SH-SY5Y (cell line): ENCODE data around the gene UGT1A3.

Source experiments
- GATA2 ChIP-seq: IDR thresholded peaks from 2 replicates; pipeline ENCODE4 v1.6.1; 2011; ENCODE audit warnings: mild to moderate bottlenecking, low read depth, low read length
- GATA3 ChIP-seq: IDR thresholded peaks from 2 replicates; pipeline ENCODE4 v1.6.1; 2011; ENCODE audit warnings: low read depth, mild to moderate bottlenecking, low read length, moderate library complexity

The UGT1A3 gene

DNA sequence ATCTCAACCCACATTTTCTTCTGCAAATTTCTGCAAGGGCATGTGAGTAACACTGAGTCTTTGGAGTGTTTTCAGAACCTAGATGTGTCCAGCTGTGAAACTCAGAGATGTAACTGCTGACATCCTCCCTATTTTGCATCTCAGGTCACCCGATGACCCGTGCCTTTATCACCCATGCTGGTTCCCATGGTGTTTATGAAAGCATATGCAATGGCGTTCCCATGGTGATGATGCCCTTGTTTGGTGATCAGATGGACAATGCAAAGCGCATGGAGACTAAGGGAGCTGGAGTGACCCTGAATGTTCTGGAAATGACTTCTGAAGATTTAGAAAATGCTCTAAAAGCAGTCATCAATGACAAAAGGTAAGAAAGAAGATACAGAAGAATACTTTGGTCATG, 39.2 kb downstream of the UGT1A3 start:
- TF ChIP-seq GATA2 (no peak), GATA3 (no peak)

DNA sequence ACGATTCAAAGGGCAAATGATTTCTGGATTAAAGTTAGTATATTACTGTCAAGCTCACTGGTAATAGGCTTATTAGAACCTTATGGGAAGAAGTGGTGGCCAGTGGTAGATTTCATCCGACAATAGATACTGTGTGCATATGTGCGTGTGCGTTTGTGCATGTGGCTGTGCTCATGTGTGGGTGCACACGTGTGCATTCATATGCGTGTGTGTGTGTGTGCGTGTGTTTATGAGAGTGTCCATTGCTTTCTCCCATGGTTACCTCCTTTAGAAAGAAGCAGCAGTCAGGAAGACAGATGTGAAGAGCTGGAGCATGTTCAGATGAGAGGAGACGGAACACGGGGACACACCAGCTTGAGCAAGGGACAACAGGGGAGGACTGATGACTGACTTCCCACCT, 40.4 kb downstream of the UGT1A3 start:
- no peak for TF ChIP-seq GATA3
- TF ChIP-seq GATA2 = no peak

- TF ChIP-seq GATA2 (no peak), GATA3 (no peak)
Measured at GRCh38 chr2:233772153-233772552, 43.3 kb downstream of the UGT1A3 start.

- TF ChIP-seq GATA3 = no peak
- no peak for TF ChIP-seq GATA2
Measured at GRCh38 chr2:233772583-233772982, 43.7 kb downstream of the UGT1A3 start.

DNA sequence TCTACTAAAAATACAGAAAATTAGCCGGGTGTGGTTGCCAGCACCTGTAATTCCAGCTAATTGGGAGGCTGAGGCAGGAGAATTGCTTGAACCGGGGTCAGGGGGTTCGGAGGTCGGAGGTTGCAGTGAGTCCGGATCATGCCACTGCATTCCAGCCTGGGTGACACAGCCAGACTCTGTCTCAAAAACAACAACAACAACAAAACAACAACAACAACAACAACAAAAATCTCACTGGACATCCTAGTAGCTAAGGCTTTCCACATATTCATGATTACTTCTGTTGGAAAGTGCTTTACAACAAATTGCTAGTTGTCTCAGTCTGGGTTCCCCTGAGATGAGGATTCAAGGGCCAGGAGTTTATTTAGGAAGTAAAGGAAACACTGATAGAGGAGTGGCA, 45.0 kb downstream of the UGT1A3 start:
- TF ChIP-seq GATA3 = no peak
- TF ChIP-seq GATA2 = no peak

GRCh38 chr2:233775414-233775813, 46.6 kb downstream of the UGT1A3 start:
- no peak for TF ChIP-seq GATA2
- no peak for TF ChIP-seq GATA3

- TF ChIP-seq GATA3 = no peak
- no peak for TF ChIP-seq GATA2
Measured at GRCh38 chr2:233778030-233778429, 49.2 kb downstream of the UGT1A3 start, which contains the start of gene MROH2A. MROH2A (plus strand) TSS chr2:233778330; CDS start chr2:233779359, 1,029 bp downstream.

DNA sequence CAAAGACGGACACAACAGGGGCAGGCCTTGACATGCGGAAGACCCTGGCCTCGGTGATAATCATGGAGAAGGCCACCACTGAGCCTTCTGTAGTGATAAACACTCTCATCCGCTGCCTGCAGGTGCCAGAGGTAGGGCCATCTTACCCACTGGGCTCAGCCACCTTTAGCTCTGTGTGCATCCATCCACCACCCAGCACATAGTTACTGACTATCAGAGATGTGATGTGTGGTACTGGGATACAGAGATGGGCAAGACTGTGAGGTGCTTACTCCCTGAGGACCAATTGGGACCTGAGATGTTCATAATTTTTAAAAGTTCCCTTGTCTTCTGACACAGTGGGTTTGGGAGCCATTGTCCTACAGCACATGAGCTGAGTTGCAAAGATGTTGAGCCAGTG, 50.9 kb downstream of the UGT1A3 start:
- no peak for TF ChIP-seq GATA2
- TF ChIP-seq GATA3 = no peak

GRCh38 chr2:233780771-233781170, 51.9 kb downstream of the UGT1A3 start:
- TF ChIP-seq GATA2 (no peak), GATA3 (no peak)

GRCh38 chr2:233789554-233789953, 60.7 kb downstream of the UGT1A3 start:
- TF ChIP-seq GATA3 = no peak
- no peak for TF ChIP-seq GATA2

DNA sequence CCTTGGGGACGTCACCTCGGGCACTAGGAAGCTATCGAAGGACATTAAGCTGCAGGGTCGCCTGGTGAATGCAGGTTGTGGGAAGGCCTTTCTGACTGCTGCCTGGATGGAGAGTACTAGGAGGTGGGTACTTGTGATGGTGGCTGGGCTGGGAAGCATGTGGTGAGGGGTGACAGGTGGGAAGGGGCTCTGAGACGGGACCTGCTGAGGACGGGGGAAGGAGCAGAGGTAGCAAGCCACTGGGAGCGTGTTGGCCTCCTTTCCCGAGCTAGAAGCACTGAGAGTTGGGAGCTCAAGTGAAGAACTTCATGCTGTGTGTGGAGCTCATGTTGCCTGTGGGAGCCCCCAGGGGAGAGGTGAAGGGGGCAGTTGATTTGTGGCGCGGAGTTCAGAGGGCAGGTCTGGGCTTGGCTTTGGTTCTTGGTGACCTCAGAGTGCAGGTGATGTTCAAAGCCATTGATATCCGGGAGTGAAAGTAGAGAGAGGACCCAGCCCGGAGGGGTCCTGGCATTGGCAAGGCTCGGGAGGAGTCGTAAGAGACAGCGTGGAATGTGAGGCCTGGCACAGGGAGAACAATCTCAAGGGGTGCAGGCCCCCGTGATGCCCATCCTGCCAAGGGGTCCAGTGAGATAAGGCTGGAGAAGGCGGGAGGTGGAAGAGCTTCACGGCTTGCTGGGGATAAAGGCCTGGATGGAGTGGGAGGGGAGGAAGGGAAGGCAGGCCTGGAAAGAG, 62.5 kb downstream of the UGT1A3 start:
- TF ChIP-seq GATA3 (no peak), GATA2 (no peak)

- TF ChIP-seq GATA2 (no peak), GATA3 (no peak)
Measured at GRCh38 chr2:233791883-233792329, 63.1 kb downstream of the UGT1A3 start.

DNA sequence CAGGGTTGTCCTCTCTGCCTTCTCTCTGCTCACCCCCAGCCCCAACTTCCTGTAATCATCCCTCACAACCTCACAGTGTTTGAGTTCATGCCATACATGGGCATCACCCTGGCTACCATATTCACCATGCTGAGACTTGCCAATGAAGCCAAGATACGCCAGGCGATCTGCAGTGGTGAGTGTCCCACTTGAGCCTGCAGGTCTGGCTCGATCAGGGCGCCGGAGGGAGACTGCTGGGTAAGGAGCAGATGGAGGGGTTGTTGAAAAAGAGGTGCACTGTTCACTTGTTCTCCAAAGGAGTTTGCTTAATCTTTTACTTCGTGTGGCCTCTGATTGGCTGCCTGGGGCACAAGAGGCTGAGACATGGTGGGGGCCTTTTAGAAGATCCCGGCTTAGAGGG, 63.9 kb downstream of the UGT1A3 start:
- no peak for TF ChIP-seq GATA3
- no peak for TF ChIP-seq GATA2

- TF ChIP-seq GATA3 (no peak), GATA2 (no peak)
Measured at GRCh38 chr2:233793465-233794127, 64.8 kb downstream of the UGT1A3 start.

GRCh38 chr2:233794128-233794658, 65.4 kb downstream of the UGT1A3 start:
- no peak for TF ChIP-seq GATA2
- TF ChIP-seq GATA3 = no peak

DNA sequence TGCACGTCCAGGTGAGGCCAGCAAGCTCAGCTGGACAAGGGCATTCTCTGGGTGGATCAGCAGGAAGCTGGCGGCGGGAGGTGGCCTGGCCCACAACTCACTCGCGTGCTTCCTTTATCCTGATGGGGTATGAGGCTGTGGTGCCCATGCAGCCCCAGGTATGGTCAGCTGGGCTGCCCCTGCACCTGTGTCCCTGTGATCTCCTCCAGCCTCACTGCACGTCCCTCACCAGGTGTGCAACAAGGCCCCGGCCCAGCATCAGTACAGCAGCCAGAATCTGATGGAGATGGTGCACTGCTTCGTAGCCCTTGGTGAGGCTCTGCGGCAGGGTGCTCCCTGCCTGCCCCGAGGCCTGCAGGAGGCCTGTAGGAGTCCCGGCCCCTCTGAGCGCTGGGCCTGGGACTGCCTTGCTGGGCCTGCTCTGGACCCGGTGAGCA, 66.9 kb downstream of the UGT1A3 start:
- TF ChIP-seq GATA3 (no peak), GATA2 (no peak)
